K562 (cell line): ENCODE data around the gene CDC5L. TPM values are rescaled to one million over a fixed set of nuclear protein-coding genes. Genes with fewer than 3 reads are reported as not detected.

ENCODE experiments used
- ATAC-seq: fragments of 200-7000 bp; cut with Tn5 transposase; 3 replicates; pipeline ENCODE4 v1.9.1; 2020; ENCODE audit warnings: moderate library complexity
- BruUV-seq: library from RNA; stranded (reverse); fragments of 400-500 nt; replicated peaks from 2 replicates; lab custom pipeline; 2021; lab: Mats Ljungman, UMichigan
- CTCF ChIA-PET: fragments of 300-600 bp; formaldehyde crosslinking; extraction: SDS; loops from one replicate; lab custom pipeline; 2021; ENCODE audit warnings: low intra/inter-chr PET ratio; lab: Yijun Ruan, JAX
- POLR2A ChIA-PET: fragments of 300-600, 350-650 bp; sonication (Branson Sonifier 250); formaldehyde crosslinking; extraction: SDS; loops from one replicate; lab custom pipeline; 2021; ENCODE audit warnings: antibody characterized with exemption, inconsistent platforms; lab: Yijun Ruan, JAX
- DNase-seq, 4 experiments: peaks; one replicate each; pipeline versions ENCODE4 v3.0.0 to v3.0.0-alpha.2; 2011 to 2018; ENCODE audit warnings: low spot score in 3 of 4, mixed read lengths in 3 of 4; ENCODE audit errors: extremely low read depth in 1 of 4
- FAIRE-seq: peaks from 2 replicates; lab custom pipeline; 2011; peaks lifted over from hg19 to GRCh38; lab: Jason Lieb, UNC
- H2AFZ ChIP-seq: 2 replicates; pipeline ENCODE4 v1.6.0; 2011; ENCODE audit warnings: low read depth, low read length, control low read depth, inconsistent platforms
- H3K27ac ChIP-seq: fragments of 200-600 bp; 3 replicates; pipeline ENCODE4 v1.8.0; 2011; ENCODE audit warnings: low read depth, mild to moderate bottlenecking, control low read depth, inconsistent platforms, low read length, moderate library complexity, mixed read lengths; ENCODE audit errors: extremely low read depth
- H3K27me3 ChIP-seq, 2 experiments: fragments of 300-600 bp in 1 of 2; 2 replicates in 1 of 2; 3 replicates in 1 of 2; pipeline versions ENCODE4 v1.6.0 to v1.8.0; 2011; ENCODE audit warnings: inconsistent platforms in 2 of 2, low read length in 2 of 2, mild to moderate bottlenecking in 1 of 2, mixed read lengths in 1 of 2, moderate library complexity in 1 of 2; ENCODE audit not compliant: control insufficient read depth in 2 of 2, insufficient read depth in 2 of 2
- H3K36me3 ChIP-seq: fragments of 300-600 bp; 3 replicates; pipeline ENCODE4 v1.8.0; 2011; ENCODE audit warnings: mild to moderate bottlenecking, low read length, inconsistent platforms; ENCODE audit not compliant: control insufficient read depth, insufficient read depth
- H3K4me1 ChIP-seq, 2 experiments: fragments of 200-600 bp in 1 of 2; replicated peaks in 1 of 2; 2 replicates in 1 of 2; 3 replicates in 1 of 2; pipeline versions ENCODE4 v1.5.1 to v1.8.0; 2011; ENCODE audit warnings: inconsistent platforms in 2 of 2, low read length in 2 of 2, mild to moderate bottlenecking in 1 of 2, mixed read lengths in 1 of 2, moderate library complexity in 1 of 2; ENCODE audit not compliant: control insufficient read depth in 2 of 2, insufficient read depth in 2 of 2
- H3K4me2 ChIP-seq: 2 replicates; pipeline ENCODE4 v1.6.1; 2011; ENCODE audit warnings: low read length, control low read depth, inconsistent platforms, mixed read lengths; ENCODE audit not compliant: insufficient read depth
- H3K4me3 ChIP-seq: fragments of 200-600 bp; sonication (generic), shearing (Covaris generic); 2 replicates; pipeline ENCODE4 v1.5.1; 2016; ENCODE audit warnings: control low read depth, inconsistent platforms
- H3K79me2 ChIP-seq: fragments of 200-600 bp; 3 replicates; pipeline ENCODE4 v1.8.0; 2011; ENCODE audit warnings: low read length, inconsistent platforms; ENCODE audit not compliant: control insufficient read depth, insufficient read depth
- H3K9ac ChIP-seq, 2 experiments: 2 replicates each; pipeline versions ENCODE4 v1.6.0 to v1.6.1; 2011; ENCODE audit warnings: low read depth in 2 of 2, low read length in 2 of 2, control low read depth in 1 of 2, inconsistent platforms in 1 of 2, mild to moderate bottlenecking in 1 of 2, mixed read lengths in 1 of 2; ENCODE audit not compliant: insufficient read depth in 1 of 2
- H3K9me1 ChIP-seq: one replicate; pipeline ENCODE4 v1.6.0; 2011; ENCODE audit warnings: inconsistent platforms, mild to moderate bottlenecking, low read length, moderate library complexity; ENCODE audit not compliant: control insufficient read depth, insufficient read depth
- H3K9me3 ChIP-seq: replicated peaks from 2 replicates; pipeline ENCODE4 v1.5.1; 2011; ENCODE audit warnings: low read depth, low read length, inconsistent platforms; ENCODE audit not compliant: control insufficient read depth, insufficient read depth
- H4K20me1 ChIP-seq: replicated peaks from 2 replicates; pipeline ENCODE4 v1.6.1; 2011; ENCODE audit warnings: low read length, inconsistent platforms, mixed read lengths; ENCODE audit not compliant: control insufficient read depth, insufficient read depth
- BACH1 ChIP-seq: fragments of 200-800 bp; sonication (Bioruptor generic); IDR thresholded peaks from 2 replicates; pipeline ENCODE4 v1.6.1; 2016; ENCODE audit warnings: missing genetic modification characterization, missing compliant biosample characterization
- CTBP1 ChIP-seq: fragments of 450-650 bp; IDR thresholded peaks from 2 replicates; pipeline ENCODE4 v1.6.1; 2016; ENCODE audit warnings: borderline replicate concordance
- KAT7 ChIP-seq: sonication (generic); formaldehyde crosslinking; IDR thresholded peaks from 2 replicates; pipeline ENCODE4 v1.8.0; 2022; ENCODE audit warnings: missing genetic modification reagents, mild to moderate bottlenecking, borderline replicate concordance
- PML ChIP-seq: IDR thresholded peaks from 2 replicates; pipeline ENCODE4 v1.6.1; 2012; ENCODE audit warnings: low read length, inconsistent platforms
- SMARCA5 ChIP-seq: fragments of 450-650 bp; IDR thresholded peaks from 2 replicates; pipeline ENCODE4 v1.6.1; 2016
- SUPT5H ChIP-seq: fragments of 450-650 bp; IDR thresholded peaks from 2 replicates; pipeline ENCODE4 v1.6.1; 2016
- TBP ChIP-seq: optimal IDR thresholded peaks from 2 replicates; pipeline ENCODE3; 2011; ENCODE audit warnings: low read depth, low read length, improper control_type of control experiment
- ZNF12 ChIP-seq: sonication (generic); formaldehyde crosslinking; IDR thresholded peaks from 2 replicates; pipeline ENCODE4 v1.4.0; 2020; ENCODE audit warnings: mild to moderate bottlenecking, missing genetic modification reagents
- WGBS: fragments of 100-300 bp; shearing (Covaris generic); methylation state at CpG from one replicate; pipeline ENCODE4 v1.1.6; 2016; ENCODE audit warnings: low coverage, mixed read lengths; ENCODE audit not compliant: insufficient coverage; ENCODE audit errors: missing lambda C conversion rate; 5-methylcytosine and 5-hydroxymethylcytosine counted together
- in situ Hi-C: fragments of 300-500 bp; cut with MboI; formaldehyde crosslinking; loops from 4 replicates; pipeline ENCODE4 v1.15.0; 2018; ENCODE audit warnings: inconsistent platforms, mixed read lengths
- intact Hi-C: fragments of 100-400 bp; cut with micrococcal nuclease; formaldehyde crosslinking; loops from 2 replicates; pipeline ENCODE4 v1.14.2; 2022
- polyA plus RNA-seq, 8 experiments: library from polyadenylated mRNA; depleted of rRNA in 4 of 8; stranded (reverse) in 5 of 8; unstranded in 3 of 8; fragments of >200 nt; fragmentation: Nextera tagmentation in 2 of 8; fragmentation: Illumina TruSeq in 1 of 8; extraction: Ambion mirVana in 2 of 8; extraction: Trizol in 1 of 8; gene quantifications; 2 replicates each; pipeline versions ENCODE4 v1.2.1 to v1.2.3, GENCODE V29; 2011 to 2014; ENCODE audit warnings: inconsistent platforms in 1 of 8, missing spikeins in 1 of 8
- total RNA-seq, 7 experiments: library from RNA; depleted of rRNA in 6 of 7; stranded (reverse); fragments of >200 nt in 6 of 7; fragmentation: Illumina TruSeq in 2 of 7; extraction: Trizol in 2 of 7; gene quantifications; 2 replicates each; pipeline versions ENCODE4 v1.2.1 to v1.2.3, GENCODE V29; 2011 to 2021; ENCODE audit warnings: low replicate concordance in 1 of 7
- TF ChIP-seq, protein P1 (sequence below): fragments of 250-450 bp; sonication (Bioruptor Pico); IDR thresholded peaks from 2 replicates; pipeline ENCODE4 v1.5.0; 2021; ENCODE audit warnings: mild to moderate bottlenecking, moderate library complexity
- TF ChIP-seq, protein P2 (sequence below): fragments of 450-650 bp; IDR thresholded peaks from 2 replicates; pipeline ENCODE4 v1.6.1; 2016; ENCODE audit warnings: mild to moderate bottlenecking
- TF ChIP-seq, protein P3 (sequence below): fragments of 250-450 bp; sonication (Bioruptor Pico); IDR thresholded peaks from 2 replicates; pipeline ENCODE4 v1.5.0; 2022; ENCODE audit warnings: mild to moderate bottlenecking
- TF ChIP-seq, protein P4 (sequence below): fragments of 450-650 bp; formaldehyde crosslinking; conservative IDR thresholded peaks from 2 replicates; pipeline ENCODE4 v1.4.0; 2022; ENCODE audit warnings: mild to moderate bottlenecking, missing genetic modification characterization

Gene CDC5L
- total and polyA plus RNA-seq, 9 of the 15 experiments (the other 6 are each of a cell fraction or from before 2014, with no cell fraction given), result 22.3 to 44.2 (median 30.8) TPM

DNA sequence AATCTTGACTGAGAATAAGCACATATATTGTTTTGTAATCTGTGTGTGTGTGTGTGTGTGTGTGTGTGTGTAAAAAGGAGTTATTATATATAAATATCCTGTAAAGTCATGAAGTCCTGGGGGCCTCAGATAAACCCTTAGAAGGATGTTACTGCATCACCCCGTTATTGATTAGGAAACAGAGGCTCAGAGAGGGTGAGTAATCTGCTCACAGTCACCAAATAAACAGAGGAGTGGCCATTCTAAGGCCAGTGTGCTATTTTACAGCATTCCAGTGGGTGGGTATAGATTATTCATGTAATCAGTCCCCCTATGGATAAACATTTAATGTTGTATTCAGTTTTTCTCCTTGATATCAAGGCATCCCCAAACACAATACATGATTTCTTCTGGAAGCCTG is 87.1 kb downstream of the CDC5L start:
- FAIRE-seq (no peak), DNase-seq (no peak), ATAC-seq (no peak)
- H3K4me2 ChIP-seq, result no peak overlapping the region
- H3K27me3 ChIP-seq, result peaks cover 10 to 24% of the 10 kb centered on the region in 2 experiments; a peak in 4 of 5 replicates
- H3K36me3 ChIP-seq, result no peaks in the 10 kb centered on the region
- intact Hi-C loops, result loop anchor here (1.0 to 10.0 kb wide), 7 partner anchors 20 to 1448 kb away; partner anchors contain the start of gene SUPT3H
- TF ChIP-seq PML (no peak), SUPT5H (no peak), CTBP1 (no peak), BACH1 (tag) (no peak), ZNF12 (CRISPR knock-in tag) (no peak), TBP (no peak), SMARCA5 (no peak), KAT7 (CRISPR knock-in tag) (no peak)
- TF ChIP-seq, protein P1, sequence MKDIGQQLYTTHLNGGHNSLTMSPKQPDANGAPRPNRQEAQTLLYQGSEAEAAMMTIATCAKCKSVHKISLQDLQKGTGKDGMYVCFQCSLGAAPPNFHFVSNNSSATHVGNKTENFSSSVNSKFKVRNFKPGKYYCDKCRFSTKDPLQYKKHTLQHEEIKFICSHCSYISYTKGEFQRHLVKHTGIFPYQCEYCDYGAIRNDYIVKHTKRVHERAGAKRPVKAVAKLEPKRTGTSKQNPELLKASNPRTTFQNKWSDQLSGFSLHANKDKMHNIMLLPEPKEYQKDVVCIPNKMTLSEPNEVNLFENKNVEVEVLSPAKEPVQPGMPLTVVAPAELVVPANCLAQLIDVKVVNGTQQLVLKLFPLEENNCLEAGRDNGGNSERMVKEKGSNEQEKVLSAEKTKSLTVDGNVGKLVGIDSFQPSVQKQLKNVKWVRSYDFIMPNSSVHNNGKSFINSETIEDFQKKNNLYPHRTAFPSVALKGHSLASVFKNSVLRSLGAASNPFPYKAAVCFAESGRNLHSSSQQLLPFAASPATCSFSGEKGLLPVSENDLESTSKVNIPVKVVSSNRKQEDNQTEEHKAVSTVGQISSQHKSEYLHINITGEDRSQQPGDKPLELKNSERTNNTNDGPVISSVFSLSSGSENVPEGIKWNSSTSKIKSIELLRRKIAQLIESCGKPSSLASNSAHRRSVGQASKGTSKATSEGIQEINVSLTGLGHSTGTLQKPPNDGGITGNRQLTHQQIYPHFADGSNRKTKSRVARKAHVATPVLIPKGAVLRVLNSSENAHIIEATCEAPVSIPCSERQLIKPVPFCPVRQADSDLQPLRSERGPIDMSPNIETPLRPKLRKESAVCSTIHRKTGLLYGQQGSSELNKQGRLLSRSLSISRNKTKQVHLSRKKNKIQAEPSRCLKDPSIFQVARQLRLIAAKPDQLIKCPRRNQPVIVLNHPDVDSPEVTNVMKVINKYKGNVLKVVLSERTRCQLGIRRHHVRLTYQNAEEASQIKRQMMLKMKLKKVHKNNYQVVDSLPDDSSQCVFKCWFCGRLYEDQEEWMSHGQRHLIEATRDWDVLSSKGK (CRISPR knock-in tag), result no peak
- TF ChIP-seq, protein P2, sequence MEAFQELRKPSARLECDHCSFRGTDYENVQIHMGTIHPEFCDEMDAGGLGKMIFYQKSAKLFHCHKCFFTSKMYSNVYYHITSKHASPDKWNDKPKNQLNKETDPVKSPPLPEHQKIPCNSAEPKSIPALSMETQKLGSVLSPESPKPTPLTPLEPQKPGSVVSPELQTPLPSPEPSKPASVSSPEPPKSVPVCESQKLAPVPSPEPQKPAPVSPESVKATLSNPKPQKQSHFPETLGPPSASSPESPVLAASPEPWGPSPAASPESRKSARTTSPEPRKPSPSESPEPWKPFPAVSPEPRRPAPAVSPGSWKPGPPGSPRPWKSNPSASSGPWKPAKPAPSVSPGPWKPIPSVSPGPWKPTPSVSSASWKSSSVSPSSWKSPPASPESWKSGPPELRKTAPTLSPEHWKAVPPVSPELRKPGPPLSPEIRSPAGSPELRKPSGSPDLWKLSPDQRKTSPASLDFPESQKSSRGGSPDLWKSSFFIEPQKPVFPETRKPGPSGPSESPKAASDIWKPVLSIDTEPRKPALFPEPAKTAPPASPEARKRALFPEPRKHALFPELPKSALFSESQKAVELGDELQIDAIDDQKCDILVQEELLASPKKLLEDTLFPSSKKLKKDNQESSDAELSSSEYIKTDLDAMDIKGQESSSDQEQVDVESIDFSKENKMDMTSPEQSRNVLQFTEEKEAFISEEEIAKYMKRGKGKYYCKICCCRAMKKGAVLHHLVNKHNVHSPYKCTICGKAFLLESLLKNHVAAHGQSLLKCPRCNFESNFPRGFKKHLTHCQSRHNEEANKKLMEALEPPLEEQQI, result no peak
- TF ChIP-seq, protein P3, sequence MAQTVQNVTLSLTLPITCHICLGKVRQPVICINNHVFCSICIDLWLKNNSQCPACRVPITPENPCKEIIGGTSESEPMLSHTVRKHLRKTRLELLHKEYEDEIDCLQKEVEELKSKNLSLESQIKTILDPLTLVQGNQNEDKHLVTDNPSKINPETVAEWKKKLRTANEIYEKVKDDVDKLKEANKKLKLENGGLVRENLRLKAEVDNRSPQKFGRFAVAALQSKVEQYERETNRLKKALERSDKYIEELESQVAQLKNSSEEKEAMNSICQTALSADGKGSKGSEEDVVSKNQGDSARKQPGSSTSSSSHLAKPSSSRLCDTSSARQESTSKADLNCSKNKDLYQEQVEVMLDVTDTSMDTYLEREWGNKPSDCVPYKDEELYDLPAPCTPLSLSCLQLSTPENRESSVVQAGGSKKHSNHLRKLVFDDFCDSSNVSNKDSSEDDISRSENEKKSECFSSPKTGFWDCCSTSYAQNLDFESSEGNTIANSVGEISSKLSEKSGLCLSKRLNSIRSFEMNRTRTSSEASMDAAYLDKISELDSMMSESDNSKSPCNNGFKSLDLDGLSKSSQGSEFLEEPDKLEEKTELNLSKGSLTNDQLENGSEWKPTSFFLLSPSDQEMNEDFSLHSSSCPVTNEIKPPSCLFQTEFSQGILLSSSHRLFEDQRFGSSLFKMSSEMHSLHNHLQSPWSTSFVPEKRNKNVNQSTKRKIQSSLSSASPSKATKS (CRISPR knock-in tag), result no peak
- TF ChIP-seq, protein P4, sequence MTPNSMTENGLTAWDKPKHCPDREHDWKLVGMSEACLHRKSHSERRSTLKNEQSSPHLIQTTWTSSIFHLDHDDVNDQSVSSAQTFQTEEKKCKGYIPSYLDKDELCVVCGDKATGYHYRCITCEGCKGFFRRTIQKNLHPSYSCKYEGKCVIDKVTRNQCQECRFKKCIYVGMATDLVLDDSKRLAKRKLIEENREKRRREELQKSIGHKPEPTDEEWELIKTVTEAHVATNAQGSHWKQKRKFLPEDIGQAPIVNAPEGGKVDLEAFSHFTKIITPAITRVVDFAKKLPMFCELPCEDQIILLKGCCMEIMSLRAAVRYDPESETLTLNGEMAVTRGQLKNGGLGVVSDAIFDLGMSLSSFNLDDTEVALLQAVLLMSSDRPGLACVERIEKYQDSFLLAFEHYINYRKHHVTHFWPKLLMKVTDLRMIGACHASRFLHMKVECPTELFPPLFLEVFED (CRISPR knock-in tag), result no peak
- in situ Hi-C loops, result loop anchor here (10.0 kb wide), 2 partner anchors 170 to 1440 kb away; no protein-coding TSS in a partner anchor
- no peaks in the 10 kb centered on the region for H3K9me1 ChIP-seq
- H4K20me1 ChIP-seq, result no peaks in the 10 kb centered on the region
- H2AFZ ChIP-seq, result 0 out of 2 replicates have a peak overlapping the region, but pooled peaks have one; percentile 27
- ChIA-PET CTCF (interaction anchor here (1.0 to 1.3 kb wide), 2 partner anchors 44 to 1455 kb away, joined by 3 to 4 read pairs; no protein-coding TSS in a partner anchor), POLR2A (interaction anchor here (0.7 to 1.8 kb wide), 7 partner anchors 11 to 1569 kb away, joined by 3 to 9 read pairs (median 3); no protein-coding TSS in a partner anchor)
- no peaks in the 10 kb centered on the region for H3K79me2 ChIP-seq
- no peak overlapping the region for H3K27ac ChIP-seq
- BruUV-seq, result no TSS peak
- H3K4me3 ChIP-seq, result no peak overlapping the region
- 5% methylated on average over 1 of the region's 1 CpG for WGBS
- H3K4me1 ChIP-seq, result peaks cover 45 to 55% of the 10 kb centered on the region in 2 experiments
- no peak overlapping the region for H3K9ac ChIP-seq
- H3K9me3 ChIP-seq, result no peaks in the 10 kb centered on the region
